NT2/D1 (cell line): ENCODE measurements around the gene GTF2B.

ENCODE experiments used
- SUZ12 ChIP-seq: IDR thresholded peaks from 2 replicates; pipeline ENCODE4 v1.6.1; 2011; ENCODE audit not compliant: insufficient read length, insufficient read depth; ENCODE audit errors: extremely low read depth
- YY1 ChIP-seq: IDR thresholded peaks from 2 replicates; pipeline ENCODE4 v1.6.1; 2011; ENCODE audit not compliant: insufficient read length, insufficient read depth
- ZNF274 ChIP-seq: IDR thresholded peaks from 2 replicates; pipeline ENCODE4 v1.6.1; 2011; ENCODE audit warnings: mild to moderate bottlenecking, low read depth, low read length

DNA sequence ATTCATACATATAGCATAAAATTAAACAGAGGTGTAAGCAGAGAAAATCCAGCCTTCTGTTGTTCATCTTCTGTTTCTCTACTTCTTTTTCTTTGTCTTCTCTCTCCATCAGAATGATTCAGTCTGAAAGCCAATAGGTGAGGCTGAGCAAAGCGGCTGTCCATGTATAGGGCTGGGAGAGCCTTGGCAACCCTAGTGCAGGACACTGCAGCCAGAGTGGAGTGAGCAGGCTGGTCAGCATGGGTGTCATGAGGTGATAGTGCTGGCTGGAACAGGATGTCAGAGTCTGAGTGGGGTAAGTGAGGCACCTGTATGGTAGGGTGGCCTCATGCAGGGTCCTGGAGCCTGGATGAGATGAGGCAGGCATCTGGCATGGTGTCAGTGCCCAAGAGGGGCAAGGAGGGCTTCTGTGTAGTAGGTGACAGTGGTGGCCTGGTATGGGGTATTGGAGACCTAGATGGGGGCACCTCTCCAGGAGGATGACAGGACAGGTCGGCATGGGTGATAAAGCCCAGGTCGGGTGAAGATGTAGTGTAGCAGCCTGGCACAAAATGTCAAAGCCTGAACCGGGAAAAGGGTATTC, 45.5 kb upstream of the GTF2B start:
- TF ChIP-seq YY1 (no peak), ZNF274 (no peak), SUZ12 (no peak)
